Esophagus squamous epithelium (tissue), 4 donors: ENCODE results near the gene ZNF366.

Experiments used
- POLR2A ChIP-seq, 4 donors: fragments of 450-650 bp; IDR thresholded peaks; one replicate each; pipeline ENCODE4 v1.6.1; 2017; ENCODE audit warnings: antibody characterized with exemption in 4 of 4, mild to moderate bottlenecking in 4 of 4, moderate library complexity in 3 of 4
- TF ChIP-seq, protein P1 (sequence below), 6 experiments: fragments of 450-650 bp in 4 of 6; fragments of 200-600 bp in 2 of 6; sonication (generic) in 2 of 6; IDR thresholded peaks; one replicate each; pipeline ENCODE4 v1.5.1; 2016 to 2019; ENCODE audit warnings: antibody characterized with exemption in 6 of 6, mild to moderate bottlenecking in 4 of 6, moderate library complexity in 4 of 6

DNA sequence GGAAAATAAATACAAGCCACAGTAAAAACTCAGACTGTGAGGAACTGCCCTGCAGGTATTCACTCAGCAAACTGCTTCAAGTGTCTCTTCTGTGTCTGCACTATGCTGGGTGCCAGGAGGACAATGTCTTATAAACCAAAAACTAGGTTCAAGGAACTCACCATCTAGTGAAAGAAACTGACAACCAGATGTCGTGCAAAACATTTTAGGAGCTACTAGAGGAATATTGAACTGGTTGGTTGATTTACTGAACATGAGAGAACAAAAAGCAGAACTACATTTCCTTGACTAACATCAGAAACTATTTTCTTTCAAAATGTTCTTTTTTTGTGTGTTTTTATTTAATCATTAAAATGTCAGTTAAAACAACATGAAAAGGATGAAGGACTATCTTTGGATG lies 35.2 kb downstream of the ZNF366 start:
- TF ChIP-seq, protein P1, sequence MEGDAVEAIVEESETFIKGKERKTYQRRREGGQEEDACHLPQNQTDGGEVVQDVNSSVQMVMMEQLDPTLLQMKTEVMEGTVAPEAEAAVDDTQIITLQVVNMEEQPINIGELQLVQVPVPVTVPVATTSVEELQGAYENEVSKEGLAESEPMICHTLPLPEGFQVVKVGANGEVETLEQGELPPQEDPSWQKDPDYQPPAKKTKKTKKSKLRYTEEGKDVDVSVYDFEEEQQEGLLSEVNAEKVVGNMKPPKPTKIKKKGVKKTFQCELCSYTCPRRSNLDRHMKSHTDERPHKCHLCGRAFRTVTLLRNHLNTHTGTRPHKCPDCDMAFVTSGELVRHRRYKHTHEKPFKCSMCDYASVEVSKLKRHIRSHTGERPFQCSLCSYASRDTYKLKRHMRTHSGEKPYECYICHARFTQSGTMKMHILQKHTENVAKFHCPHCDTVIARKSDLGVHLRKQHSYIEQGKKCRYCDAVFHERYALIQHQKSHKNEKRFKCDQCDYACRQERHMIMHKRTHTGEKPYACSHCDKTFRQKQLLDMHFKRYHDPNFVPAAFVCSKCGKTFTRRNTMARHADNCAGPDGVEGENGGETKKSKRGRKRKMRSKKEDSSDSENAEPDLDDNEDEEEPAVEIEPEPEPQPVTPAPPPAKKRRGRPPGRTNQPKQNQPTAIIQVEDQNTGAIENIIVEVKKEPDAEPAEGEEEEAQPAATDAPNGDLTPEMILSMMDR (IDR thresholded peaks at IDR 0.05): no peak
- no peak for TF ChIP-seq POLR2A (IDR thresholded peaks at IDR 0.05)
